ENCODE measurements around the gene FARS2.
A peak's percentile ranks its signal among the peaks of the same experiment; 100 is the strongest.

FARS2 gene

GRCh38 chr6:5260661-5261544, at the start of gene FARS2, which contains the start of gene LYRM4:
Gene FARS2 (plus strand): TSS chr6:5261513.
Gene LYRM4 (minus strand): TSS chr6:5260950. CDS start chr6:5260733, 217 bp downstream.
- DNase-seq (ENCODE audit: low read depth), result peak; percentile 73

DNA sequence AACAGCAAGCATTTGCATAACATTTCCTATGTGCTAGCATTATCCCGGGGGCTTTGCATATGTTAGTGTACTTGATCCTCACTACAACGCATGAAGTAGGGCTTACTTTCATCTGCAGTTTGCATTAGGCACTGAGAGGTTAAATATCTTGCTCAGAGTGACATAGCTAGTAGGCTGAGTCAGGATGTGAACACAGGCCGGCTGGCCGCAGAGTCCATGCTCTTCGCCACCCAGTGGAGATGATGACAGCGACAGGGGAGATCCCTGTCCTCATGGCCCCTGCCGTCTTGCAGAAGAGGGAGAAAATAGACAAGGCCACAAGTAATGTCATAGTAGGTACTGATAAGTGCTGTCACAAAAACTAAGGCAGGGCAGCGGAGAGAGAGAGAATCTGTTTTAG, 47.5 kb upstream of the FARS2 start:
- no peak for DNase-seq (ENCODE audit: low read depth)

DNA sequence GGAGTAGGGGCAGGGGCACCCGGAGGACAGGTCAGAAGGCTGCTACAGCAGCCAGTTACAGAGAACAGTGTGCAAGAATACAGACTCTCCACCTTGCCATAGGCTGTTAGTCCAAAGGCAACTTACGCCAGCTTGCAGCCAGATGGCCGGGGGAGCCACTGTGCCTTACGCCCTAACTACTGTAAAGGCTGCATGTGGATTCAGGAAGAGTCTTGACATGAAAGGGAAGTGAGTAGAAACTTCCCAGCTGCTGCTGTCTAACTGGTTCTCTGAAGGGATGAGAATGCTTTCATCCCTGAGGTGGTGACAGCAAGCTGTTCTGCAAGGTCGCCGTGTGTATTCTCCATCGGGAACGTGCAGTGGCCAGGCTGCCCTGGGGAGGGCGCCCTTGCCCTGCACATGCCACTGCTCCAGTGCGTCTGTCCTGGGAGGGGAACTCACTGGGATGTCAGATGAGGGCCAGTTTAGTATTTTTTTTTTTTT, 46.7 kb upstream of the FARS2 start:
- DNase-seq (ENCODE audit: low read depth), result no peak

DNA sequence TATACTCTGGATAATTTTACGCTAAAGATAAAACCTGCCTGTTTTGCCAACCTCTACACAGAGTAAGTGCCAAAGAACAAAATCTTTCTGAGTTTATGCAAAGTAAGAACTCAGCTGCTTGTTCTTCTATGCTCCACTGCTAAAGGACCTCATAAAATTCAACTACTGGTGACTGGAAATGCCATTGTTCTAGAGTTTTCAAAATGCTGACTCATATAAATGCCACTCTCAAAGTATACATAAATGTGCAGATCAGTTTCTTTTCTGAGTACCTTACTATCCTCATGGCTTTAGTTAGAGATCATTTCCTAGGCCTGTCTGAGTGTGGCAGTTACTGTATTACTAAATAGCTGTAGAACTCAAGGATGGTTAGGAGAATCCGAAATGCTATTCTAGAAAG, 46.2 kb upstream of the FARS2 start:
- no peak for DNase-seq (ENCODE audit: low read depth)

- DNase-seq (ENCODE audit: low read depth), result no peak
Observed at GRCh38 chr6:5215799-5216198, 45.5 kb upstream of the FARS2 start.

DNA sequence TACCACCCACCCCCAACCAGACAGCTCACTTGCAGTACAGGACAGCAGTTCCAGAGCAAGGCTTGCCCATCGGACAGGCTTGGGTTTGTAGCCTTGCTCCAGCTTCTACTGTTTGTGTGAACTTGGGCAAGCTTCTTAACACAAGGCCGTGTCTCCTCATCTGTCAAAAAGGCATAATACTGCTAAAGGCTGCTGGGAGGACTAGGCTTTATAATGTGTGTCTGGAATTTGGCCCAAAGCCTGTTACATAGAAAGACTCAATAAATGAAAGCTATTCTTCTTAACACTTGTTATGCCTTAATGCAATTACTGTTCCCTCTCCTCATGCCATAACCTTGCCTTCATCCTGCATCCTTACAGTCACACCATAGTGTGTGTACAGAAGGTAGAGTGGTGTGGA, 44.0 kb upstream of the FARS2 start:
- DNase-seq (ENCODE audit: low read depth), result no peak

GRCh38 chr6:5219011-5219691, 42.2 kb upstream of the FARS2 start:
- DNase-seq (ENCODE audit: low read depth), result no peak

- DNase-seq (ENCODE audit: low read depth), result no peak
Observed at GRCh38 chr6:5220443-5220842, 40.9 kb upstream of the FARS2 start.

DNA sequence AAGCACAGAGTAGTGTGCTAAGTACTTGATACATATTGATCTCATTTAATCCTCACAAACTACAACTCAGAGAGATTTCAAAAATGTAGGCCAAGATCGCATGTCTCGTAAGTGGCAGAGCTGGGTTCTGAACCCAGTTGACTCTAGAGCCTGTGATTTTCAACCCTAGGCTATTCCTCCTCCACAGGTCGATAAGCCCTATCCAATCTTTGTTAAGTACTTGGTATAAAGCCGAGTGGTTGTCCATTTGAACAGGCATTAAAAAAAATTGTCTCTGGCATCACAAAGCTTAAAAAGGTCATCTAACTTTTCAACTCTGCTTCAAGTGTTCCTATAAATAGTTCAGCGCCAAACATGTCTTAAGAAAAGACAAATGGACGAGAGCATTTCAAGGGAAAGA, 38.0 kb upstream of the FARS2 start:
- no peak for DNase-seq (ENCODE audit: low read depth)

DNA sequence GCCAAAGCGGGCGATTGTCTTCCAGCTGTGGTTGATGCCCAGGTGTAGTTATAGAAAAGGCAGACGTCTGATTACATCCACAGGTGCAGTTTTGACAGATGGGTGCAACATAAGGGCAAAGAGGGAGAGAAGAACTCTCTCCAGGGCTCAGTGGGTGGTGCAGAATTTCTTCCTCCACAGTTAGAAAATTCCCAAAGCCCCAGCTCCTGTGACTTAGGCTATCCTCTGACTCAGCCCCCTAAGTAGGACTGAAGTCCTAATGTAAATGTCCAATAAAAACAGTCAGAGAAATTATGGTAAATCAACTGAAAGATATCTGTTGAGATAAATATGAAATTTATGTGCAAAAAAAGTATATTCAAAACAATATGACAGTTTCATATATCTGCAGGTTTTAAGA, 32.0 kb upstream of the FARS2 start:
- no peak for DNase-seq (ENCODE audit: low read depth)

- no peak for DNase-seq (ENCODE audit: low read depth)
Observed at GRCh38 chr6:5230081-5230480, 31.2 kb upstream of the FARS2 start.

DNA sequence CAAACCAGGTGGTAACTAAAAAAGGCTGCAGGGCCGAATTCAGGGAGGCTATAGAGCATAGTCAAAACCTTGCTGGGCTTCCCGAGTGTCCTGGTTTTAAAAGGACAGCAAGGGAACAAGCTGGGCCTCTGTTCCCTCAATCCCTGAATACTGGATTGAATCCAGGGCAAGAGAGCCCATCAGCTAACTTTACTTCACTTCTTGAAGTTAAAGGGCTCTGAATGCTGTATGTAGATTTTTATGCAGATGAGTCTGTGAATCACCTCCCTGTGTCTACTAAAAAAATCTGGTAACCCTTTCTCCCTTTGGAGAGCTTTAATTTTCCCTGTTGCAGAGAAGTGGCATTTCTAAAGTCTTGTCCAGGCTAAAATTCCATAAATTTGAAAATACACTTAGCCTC, 30.0 kb upstream of the FARS2 start:
- DNase-seq (ENCODE audit: low read depth), result no peak

DNA sequence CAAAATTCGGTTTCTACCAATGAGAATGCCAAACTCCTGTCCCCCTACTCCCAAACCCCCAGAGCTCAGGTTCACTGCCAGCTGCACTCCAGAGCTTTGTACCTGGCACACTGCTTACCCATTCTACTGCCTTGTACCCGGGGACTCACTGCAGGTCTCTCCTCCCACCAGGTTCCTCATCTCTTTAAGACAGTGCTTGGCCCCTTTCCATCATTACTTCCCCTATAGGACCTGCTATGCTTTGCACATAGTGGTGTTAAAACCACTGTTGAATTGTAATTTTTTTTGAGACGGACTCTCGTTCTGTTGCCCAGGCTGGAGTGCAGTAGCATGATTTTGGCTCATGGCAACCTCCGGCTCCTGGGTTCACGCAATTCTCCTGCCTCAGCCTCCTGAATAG, 26.4 kb upstream of the FARS2 start:
- no peak for DNase-seq (ENCODE audit: low read depth)

DNA sequence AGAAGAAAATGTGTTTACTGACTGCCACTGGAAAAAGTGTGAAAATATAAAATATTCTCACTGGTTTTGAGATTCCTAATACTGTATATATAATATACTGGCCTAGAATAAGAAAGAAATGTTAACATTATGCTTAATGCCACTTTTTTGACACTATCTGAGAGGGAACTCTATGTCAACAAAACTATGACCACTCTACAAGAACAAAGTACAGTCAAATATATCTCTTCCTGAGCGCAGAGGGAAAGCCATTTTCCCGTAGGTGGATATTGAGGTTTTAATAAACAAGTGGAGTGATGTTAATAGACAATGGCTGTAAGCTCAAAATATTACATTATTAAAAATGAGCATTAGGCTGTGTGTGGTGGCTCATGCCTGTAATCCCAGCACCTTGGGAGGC, 25.5 kb upstream of the FARS2 start:
- no peak for DNase-seq (ENCODE audit: low read depth)

GRCh38 chr6:5237805-5238204, 23.5 kb upstream of the FARS2 start:
- DNase-seq (ENCODE audit: low read depth), result no peak

DNA sequence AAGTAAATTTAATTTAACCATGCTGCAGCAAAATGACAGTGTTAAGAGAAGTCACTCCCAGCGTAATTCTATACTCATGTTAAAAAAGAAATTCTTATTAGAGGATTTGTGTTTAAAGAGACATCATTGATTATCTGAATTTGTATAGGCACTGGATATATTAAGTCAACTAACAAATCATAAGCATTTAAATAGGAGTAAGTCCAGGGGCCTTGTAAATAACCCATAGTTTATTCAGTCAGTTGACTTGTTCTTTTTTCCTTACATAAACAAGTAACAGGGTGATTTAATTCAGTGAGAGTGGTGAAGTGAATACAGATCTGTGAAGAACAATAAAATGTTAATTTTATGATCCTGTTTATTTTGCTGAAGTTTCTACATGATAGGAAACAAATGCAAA, 23.0 kb upstream of the FARS2 start:
- no peak for DNase-seq (ENCODE audit: low read depth)

GRCh38 chr6:5241252-5241651, 20.1 kb upstream of the FARS2 start:
- no peak for DNase-seq (ENCODE audit: low read depth)

- no peak for DNase-seq (ENCODE audit: low read depth)
Observed at GRCh38 chr6:5243069-5243468, 18.2 kb upstream of the FARS2 start.

- DNase-seq (ENCODE audit: low read depth), result no peak
Observed at GRCh38 chr6:5246141-5247097, 14.9 kb upstream of the FARS2 start.

DNA sequence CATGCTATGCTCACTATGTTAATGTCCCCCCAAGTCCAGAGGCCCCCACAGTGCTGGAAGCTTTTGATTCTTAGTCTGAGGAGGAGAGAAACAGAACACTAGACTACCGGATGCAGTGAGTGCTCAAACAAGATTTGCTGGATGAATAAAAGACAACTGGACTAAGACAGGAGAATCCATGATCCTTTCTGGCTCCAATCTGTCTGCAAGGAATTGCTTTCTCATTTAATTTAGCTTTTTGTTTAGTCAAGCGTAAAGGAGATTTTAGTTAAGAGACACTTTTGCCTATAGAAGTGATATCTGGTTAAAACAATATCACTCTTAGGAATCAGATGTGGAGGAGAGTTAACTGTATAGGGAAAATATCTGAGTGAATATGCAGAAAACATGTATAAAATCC, 14.1 kb upstream of the FARS2 start:
- no peak for DNase-seq (ENCODE audit: low read depth)

- no peak for DNase-seq (ENCODE audit: low read depth)
Observed at GRCh38 chr6:5248302-5249098, 12.8 kb upstream of the FARS2 start.

Data from stimulated activated CD8-positive, alpha-beta memory T cell treated with anti-CD3 and anti-CD28 coated beads, Interleukin-7, amount 100 ng/mL, for 24 hours (primary cell).